K562 (cell line): ENCODE results near the gene DLG4. TPM values are rescaled to one million over a fixed set of nuclear protein-coding genes. Genes with fewer than 3 reads are reported as not detected.

Source experiments
- ASH1L ChIP-seq: fragments of 450-650 bp; IDR thresholded peaks from 2 replicates; pipeline ENCODE4 v1.6.1; 2018; ENCODE audit warnings: borderline replicate concordance, mild to moderate bottlenecking, low read depth; ENCODE audit not compliant: partially characterized antibody
- CC2D1A ChIP-seq: fragments of 450-650 bp; IDR thresholded peaks from 2 replicates; pipeline ENCODE4 v1.6.1; 2017; ENCODE audit warnings: mild to moderate bottlenecking
- ELF4 ChIP-seq: fragments of 450-650 bp; formaldehyde crosslinking; IDR thresholded peaks from 2 replicates; pipeline ENCODE4 v1.4.0; 2022; ENCODE audit warnings: missing genetic modification characterization
- ELK1 ChIP-seq: sonication (generic); formaldehyde crosslinking; IDR thresholded peaks from 2 replicates; pipeline ENCODE4 v1.8.1; 2022; ENCODE audit warnings: missing genetic modification reagents
- HDAC6 ChIP-seq: IDR thresholded peaks from 2 replicates; pipeline ENCODE4 v1.6.1; 2012; ENCODE audit warnings: low read depth, mild to moderate bottlenecking, control low read depth, inconsistent platforms, low read length, moderate library complexity
- HMGXB4 ChIP-seq: sonication (generic); formaldehyde crosslinking; IDR thresholded peaks from 2 replicates; pipeline ENCODE4 v1.8.1; 2023; ENCODE audit warnings: mild to moderate bottlenecking, missing genetic modification reagents
- LCOR ChIP-seq: sonication (generic); formaldehyde crosslinking; IDR thresholded peaks from 2 replicates; pipeline ENCODE4 v1.8.0; 2022; ENCODE audit warnings: mild to moderate bottlenecking, missing genetic modification reagents
- MXI1 ChIP-seq: IDR thresholded peaks from 2 replicates; pipeline ENCODE4 v1.6.1; 2011; ENCODE audit warnings: low read depth, mild to moderate bottlenecking, improper control_type of control experiment, low read length
- NCOA6 ChIP-seq: fragments of 450-650 bp; IDR thresholded peaks from 2 replicates; pipeline ENCODE4 v1.6.1; 2017; ENCODE audit warnings: mild to moderate bottlenecking
- NFIX ChIP-seq: fragments of 250-450 bp; sonication (Bioruptor Pico); IDR thresholded peaks from 2 replicates; pipeline ENCODE4 v1.4.0; 2020; ENCODE audit warnings: low read depth, mild to moderate bottlenecking, moderate library complexity
- NUFIP1 ChIP-seq: fragments of 450-650 bp; IDR thresholded peaks from 2 replicates; pipeline ENCODE4 v1.6.1; 2018; ENCODE audit not compliant: partially characterized antibody
- PCBP2 ChIP-seq: fragments of 200-400 bp; formaldehyde crosslinking; IDR thresholded peaks from 2 replicates; pipeline ENCODE4 v1.6.1; 2018; ENCODE audit warnings: low read length, low read depth, mild to moderate bottlenecking, moderate library complexity; ENCODE audit not compliant: poor library complexity, severe bottlenecking
- PHF21A ChIP-seq: fragments of 450-650 bp; IDR thresholded peaks from 2 replicates; pipeline ENCODE4 v1.6.1; 2017; ENCODE audit warnings: low read depth, borderline replicate concordance
- PHF8 ChIP-seq: fragments of 200-600 bp; sonication (generic); IDR thresholded peaks from 2 replicates; pipeline ENCODE4 v1.6.1; 2012; ENCODE audit warnings: mixed run types, mild to moderate bottlenecking, inconsistent platforms, low read length, moderate library complexity, borderline replicate concordance
- POLR2A ChIP-seq: fragments of 450-650 bp; conservative IDR thresholded peaks from 2 replicates; pipeline ENCODE4 v1.6.1; 2016
- SMAD4 ChIP-seq: fragments of 250-450 bp; sonication (Bioruptor Pico); conservative IDR thresholded peaks from 2 replicates; pipeline ENCODE4 v1.8.0; 2021; ENCODE audit warnings: inconsistent platforms, mild to moderate bottlenecking, moderate library complexity
- SNIP1 ChIP-seq: fragments of 450-650 bp; IDR thresholded peaks from 2 replicates; pipeline ENCODE4 v1.7.1; 2017; ENCODE audit warnings: low read depth, mild to moderate bottlenecking
- TAF7 ChIP-seq: fragments of 450-650 bp; IDR thresholded peaks from 2 replicates; pipeline ENCODE4 v1.6.1; 2016; ENCODE audit warnings: missing genetic modification characterization, missing compliant biosample characterization
- TFAM ChIP-seq: fragments of 250-450 bp; sonication (Bioruptor Pico); conservative IDR thresholded peaks from 2 replicates; pipeline ENCODE4 v1.5.0; 2021; ENCODE audit warnings: mild to moderate bottlenecking, moderate library complexity
- ZFP1 ChIP-seq: fragments of 450-650 bp; formaldehyde crosslinking; IDR thresholded peaks from 2 replicates; pipeline ENCODE4 v1.4.0; 2020; ENCODE audit warnings: mild to moderate bottlenecking, mixed read lengths
- ZNF76 ChIP-seq: fragments of 250-450 bp; sonication (Bioruptor Pico); IDR thresholded peaks from 2 replicates; pipeline ENCODE4 v1.4.0; 2020; ENCODE audit warnings: mild to moderate bottlenecking, moderate library complexity, borderline replicate concordance
- polyA plus RNA-seq, 8 experiments: library from polyadenylated mRNA; depleted of rRNA in 4 of 8; stranded (reverse) in 5 of 8; unstranded in 3 of 8; fragments of >200 nt; fragmentation: Nextera tagmentation in 2 of 8; fragmentation: Illumina TruSeq in 1 of 8; extraction: Ambion mirVana in 2 of 8; extraction: Trizol in 1 of 8; gene quantifications; 2 replicates each; pipeline versions ENCODE4 v1.2.1 to v1.2.3, GENCODE V29; 2011 to 2014; ENCODE audit warnings: inconsistent platforms in 1 of 8, missing spikeins in 1 of 8
- total RNA-seq, 7 experiments: library from RNA; depleted of rRNA in 6 of 7; stranded (reverse); fragments of >200 nt in 6 of 7; fragmentation: Illumina TruSeq in 2 of 7; extraction: Trizol in 2 of 7; gene quantifications; 2 replicates each; pipeline versions ENCODE4 v1.2.1 to v1.2.3, GENCODE V29; 2011 to 2021; ENCODE audit warnings: low replicate concordance in 1 of 7
- TF ChIP-seq, protein P1 (sequence below): sonication (generic); formaldehyde crosslinking; IDR thresholded peaks from 2 replicates; pipeline ENCODE4 v1.8.0; 2022; ENCODE audit warnings: missing genetic modification reagents, mild to moderate bottlenecking, moderate library complexity, borderline replicate concordance
- TF ChIP-seq, protein P2 (sequence below): sonication (generic); formaldehyde crosslinking; IDR thresholded peaks from 2 replicates; pipeline ENCODE4 v1.9.0; 2022; ENCODE audit warnings: mild to moderate bottlenecking, missing genetic modification reagents
- TF ChIP-seq, protein P3 (sequence below): fragments of 450-650 bp; formaldehyde crosslinking; IDR thresholded peaks from 2 replicates; pipeline ENCODE4 v1.4.0; 2020; ENCODE audit warnings: mild to moderate bottlenecking, mixed read lengths

DLG4 gene
- total and polyA plus RNA-seq, 9 of the 15 experiments (the other 6 are each of a cell fraction or from before 2014, with no cell fraction given) = 0.03 to 12.0 (median 4.1) TPM

- TF ChIP-seq HMGXB4 (no peak), POLR2A (peak; percentile 92), ELK1 (no peak), TFAM (no peak), CC2D1A (no peak), PCBP2 (no peak), ASH1L (no peak), ELF4 (CRISPR knock-in tag) (no peak), SMAD4 (CRISPR knock-in tag) (no peak), NUFIP1 (no peak), ZFP1 (CRISPR knock-in tag) (no peak), TAF7 (tag) (peak; percentile 62), MXI1 (peak; percentile 51; the same call in 1 of the 2 replicates), LCOR (CRISPR knock-in tag) (no peak), HDAC6 (no peak), PHF8 (peak; percentile 85), SNIP1 (no peak), ZNF76 (no peak), PHF21A (peak; percentile 26; the same call in 1 of the 2 replicates), NFIX (CRISPR knock-in tag) (no peak), NCOA6 (no peak)
- TF ChIP-seq, protein P1, sequence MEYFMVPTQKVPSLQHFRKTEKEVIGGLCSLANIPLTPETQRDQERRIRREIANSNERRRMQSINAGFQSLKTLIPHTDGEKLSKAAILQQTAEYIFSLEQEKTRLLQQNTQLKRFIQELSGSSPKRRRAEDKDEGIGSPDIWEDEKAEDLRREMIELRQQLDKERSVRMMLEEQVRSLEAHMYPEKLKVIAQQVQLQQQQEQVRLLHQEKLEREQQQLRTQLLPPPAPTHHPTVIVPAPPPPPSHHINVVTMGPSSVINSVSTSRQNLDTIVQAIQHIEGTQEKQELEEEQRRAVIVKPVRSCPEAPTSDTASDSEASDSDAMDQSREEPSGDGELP (CRISPR knock-in tag) = peak; percentile 74
- TF ChIP-seq, protein P2, sequence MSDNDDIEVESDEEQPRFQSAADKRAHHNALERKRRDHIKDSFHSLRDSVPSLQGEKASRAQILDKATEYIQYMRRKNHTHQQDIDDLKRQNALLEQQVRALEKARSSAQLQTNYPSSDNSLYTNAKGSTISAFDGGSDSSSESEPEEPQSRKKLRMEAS (CRISPR knock-in tag) = peak; percentile 75
- TF ChIP-seq, protein P3, sequence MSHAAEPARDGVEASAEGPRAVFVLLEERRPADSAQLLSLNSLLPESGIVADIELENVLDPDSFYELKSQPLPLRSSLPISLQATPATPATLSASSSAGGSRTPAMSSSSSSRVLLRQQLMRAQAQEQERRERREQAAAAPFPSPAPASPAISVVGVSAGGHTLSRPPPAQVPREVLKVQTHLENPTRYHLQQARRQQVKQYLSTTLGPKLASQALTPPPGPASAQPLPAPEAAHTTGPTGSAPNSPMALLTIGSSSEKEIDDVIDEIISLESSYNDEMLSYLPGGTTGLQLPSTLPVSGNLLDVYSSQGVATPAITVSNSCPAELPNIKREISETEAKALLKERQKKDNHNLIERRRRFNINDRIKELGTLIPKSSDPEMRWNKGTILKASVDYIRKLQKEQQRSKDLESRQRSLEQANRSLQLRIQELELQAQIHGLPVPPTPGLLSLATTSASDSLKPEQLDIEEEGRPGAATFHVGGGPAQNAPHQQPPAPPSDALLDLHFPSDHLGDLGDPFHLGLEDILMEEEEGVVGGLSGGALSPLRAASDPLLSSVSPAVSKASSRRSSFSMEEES = no peak
These were observed 32.8 kb upstream of the DLG4 start, which contains the start of gene ELP5 (continued) for GRCh38 chr17:7252176-7253043.
